GM21381 (cell line): Measurements from ENCODE around the gene DVL1.

Experiments
- ATAC-seq: cut with Tn5 transposase; IDR thresholded peaks from one replicate; pipeline ENCODE4 v1.9.1; 2021; ENCODE audit warnings: mild to moderate bottlenecking, moderate library complexity; ENCODE audit not compliant: unreplicated experiment

The DVL1 gene

GRCh38 chr1:1342061-1342562 lies 7.1 kb downstream of the DVL1 start:
- no peak for ATAC-seq

- no peak for ATAC-seq
Measured at GRCh38 chr1:1341549-1342021, 7.6 kb downstream of the DVL1 start.

- no peak for ATAC-seq
Measured at GRCh38 chr1:1340791-1341548, 8.2 kb downstream of the DVL1 start.

- no peak for ATAC-seq
Measured at GRCh38 chr1:1340185-1340584, 9.0 kb downstream of the DVL1 start.

GRCh38 chr1:1338278-1338677 lies 10.9 kb downstream of the DVL1 start:
- ATAC-seq: no peak

- ATAC-seq: no peak
Measured at GRCh38 chr1:1337793-1338147, 11.4 kb downstream of the DVL1 start.

- ATAC-seq: no peak
Measured at GRCh38 chr1:1336931-1337792, 12.1 kb downstream of the DVL1 start.

- ATAC-seq: no peak
Measured at GRCh38 chr1:1336446-1336845, 12.8 kb downstream of the DVL1 start.

- no peak for ATAC-seq
Measured at GRCh38 chr1:1335792-1336248, 13.4 kb downstream of the DVL1 start.

GRCh38 chr1:1335283-1335682 lies 13.9 kb downstream of the DVL1 start:
- no peak for ATAC-seq

- ATAC-seq: no peak
Measured at GRCh38 chr1:1334835-1335234, 14.4 kb downstream of the DVL1 start.

- no peak for ATAC-seq
Measured at GRCh38 chr1:1333551-1334241, 15.5 kb downstream of the DVL1 start.

- no peak for ATAC-seq
Measured at GRCh38 chr1:1332774-1333480, 16.3 kb downstream of the DVL1 start.

- ATAC-seq: no peak
Measured at GRCh38 chr1:1332031-1332755, 17.0 kb downstream of the DVL1 start.

- ATAC-seq: no peak
Measured at GRCh38 chr1:1331068-1331965, 17.9 kb downstream of the DVL1 start, which contains the start of gene TAS1R3. Gene TAS1R3, plus strand, starts transcription at chr1:1331280. Its CDS starts 66 bp downstream, at chr1:1331346.

GRCh38 chr1:1330366-1331067 lies 18.7 kb downstream of the DVL1 start:
- no peak for ATAC-seq

GRCh38 chr1:1329304-1330210 lies 19.7 kb downstream of the DVL1 start:
- no peak for ATAC-seq
